Thymus (tissue), 11 donors: Measurements from ENCODE around the gene MAP2K3. TPM values are rescaled to one million over a fixed set of nuclear protein-coding genes. Genes with fewer than 3 reads are reported as not detected.
"Not testable (repeated sequence)": the region's sequence is repeated elsewhere in the genome, so short reads cannot be mapped to it uniquely, and the experiment has no call there.

ENCODE experiments used
- DNase-seq, 9 donors: peaks; one replicate each; pipeline ENCODE4 v3.0.0-alpha.2; 2013; ENCODE audit warnings: low spot score in 9 of 9, low read depth in 6 of 9, missing footprints in 1 of 9
- H3K27ac ChIP-seq, 2 donors: one replicate each; pipeline ENCODE4 v1.5.1; 2013; ENCODE audit warnings: control low read depth in 1 of 2, low read depth in 1 of 2, low read length in 1 of 2, mild to moderate bottlenecking in 1 of 2, moderate library complexity in 1 of 2
- H3K27me3 ChIP-seq, 2 donors: one replicate each; pipeline ENCODE4 v1.5.1; 2013; ENCODE audit warnings: low read length in 1 of 2; ENCODE audit not compliant: control insufficient read depth in 2 of 2, insufficient read depth in 1 of 2
- H3K36me3 ChIP-seq, 2 donors: one replicate each; pipeline ENCODE4 v1.5.1; 2013; ENCODE audit warnings: low read length in 1 of 2, mild to moderate bottlenecking in 1 of 2, moderate library complexity in 1 of 2; ENCODE audit not compliant: control insufficient read depth in 2 of 2, insufficient read depth in 2 of 2
- H3K4me1 ChIP-seq, 2 donors: one replicate each; pipeline ENCODE4 v1.5.1; 2013; ENCODE audit warnings: low read length in 2 of 2; ENCODE audit not compliant: control insufficient read depth in 2 of 2, insufficient read depth in 2 of 2
- H3K4me3 ChIP-seq, 2 donors: one replicate each; pipeline ENCODE4 v1.5.1; 2013; ENCODE audit warnings: low read length in 2 of 2, control low read depth in 1 of 2, mild to moderate bottlenecking in 1 of 2
- H3K9me3 ChIP-seq, 2 donors: one replicate each; pipeline ENCODE4 v1.5.1; 2013; ENCODE audit warnings: low read length in 1 of 2, mild to moderate bottlenecking in 1 of 2; ENCODE audit not compliant: control insufficient read depth in 2 of 2, insufficient read depth in 1 of 2
- WGBS: extraction: QIAGEN DNeasy Blood & Tissue Kit; methylation state at CpG from one replicate; pipeline ENCODE4 v1.1.7; 2013; 5-methylcytosine and 5-hydroxymethylcytosine counted together
- polyA plus RNA-seq: library from polyadenylated mRNA; stranded (reverse); fragments of 200-250 nt; gene quantifications from one replicate; pipeline ENCODE4 v1.2.3, GENCODE V29; 2013
- total RNA-seq: library from RNA; stranded (reverse); fragments of 120-200 nt; gene quantifications from one replicate; pipeline ENCODE4 v1.2.4, GENCODE V29; 2013
- donor health status: healthy.

MAP2K3 gene
- total and polyA plus RNA-seq, 2 donors: 9.1 to 33.4 TPM

DNA sequence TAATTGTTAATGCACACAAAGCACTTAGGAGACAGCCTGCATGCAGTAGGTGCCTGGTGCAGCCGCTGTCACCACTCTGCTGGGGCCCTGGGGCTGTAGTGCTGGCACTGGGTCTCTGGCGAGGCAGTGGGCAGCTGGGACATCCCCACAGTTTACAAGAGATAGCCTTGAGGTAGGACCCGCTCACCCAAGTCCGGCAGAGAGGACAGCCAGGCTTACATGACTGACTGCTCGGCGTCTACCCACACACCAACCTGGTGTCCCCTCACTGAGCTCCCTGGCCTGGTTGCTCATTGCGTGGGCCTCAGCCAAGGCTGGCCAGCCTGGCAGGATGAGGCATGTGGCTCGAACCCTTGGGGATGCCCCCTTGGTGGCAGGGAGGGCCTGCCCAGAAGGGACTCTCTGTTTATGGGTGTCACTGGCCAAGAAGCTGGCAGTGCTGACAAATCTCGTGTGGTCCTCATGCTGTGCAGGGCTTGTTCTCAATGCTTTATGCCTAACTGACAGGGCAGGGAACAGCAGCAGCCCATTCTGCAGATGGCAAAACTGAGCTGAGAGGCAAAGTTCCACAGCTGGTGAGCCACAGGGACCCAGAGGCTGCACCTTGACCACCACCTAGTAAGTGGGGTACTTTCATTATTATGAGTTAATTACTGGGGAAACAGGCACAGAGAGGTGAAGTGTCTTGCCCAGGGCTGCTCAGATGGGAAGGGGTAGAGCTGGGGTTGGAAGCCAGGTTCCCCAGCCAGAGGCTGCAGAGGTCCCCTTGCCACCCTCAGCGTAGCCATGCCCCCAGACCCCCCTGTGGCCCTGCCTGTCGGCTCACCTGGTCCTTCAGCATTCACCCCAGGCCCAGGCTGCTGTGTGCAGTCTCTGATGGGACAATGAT lies 58.8 kb downstream of the MAP2K3 start:
- H3K9me3 ChIP-seq, H3K27me3 ChIP-seq, H3K4me1 ChIP-seq, H3K4me3 ChIP-seq, DNase-seq, H3K27ac ChIP-seq, H3K36me3 ChIP-seq: not testable (repeated sequence)
- WGBS: 75% methylated on average over 10 of the region's 11 CpGs

DNA sequence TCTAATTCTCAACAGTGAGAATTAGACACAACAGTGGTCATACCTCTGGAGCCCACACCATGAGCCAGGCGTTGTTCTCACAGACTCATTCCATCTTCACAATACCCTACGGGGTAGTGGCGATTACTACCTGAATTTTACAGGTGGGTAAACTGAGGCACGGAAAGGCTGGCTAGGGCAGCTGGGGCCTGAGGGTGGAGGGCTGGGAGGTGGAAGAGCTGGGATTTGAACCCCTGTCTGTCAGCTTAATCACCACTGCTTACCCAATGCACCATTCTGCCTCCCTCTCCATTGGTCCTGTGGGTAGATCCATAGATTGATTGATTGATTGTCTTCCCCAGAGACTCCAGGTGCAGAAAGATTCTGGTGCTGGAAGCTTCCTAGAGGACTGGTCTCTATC lies 60.3 kb downstream of the MAP2K3 start:
- H3K27me3 ChIP-seq, H3K36me3 ChIP-seq, H3K27ac ChIP-seq, H3K4me1 ChIP-seq, DNase-seq, H3K9me3 ChIP-seq, H3K4me3 ChIP-seq: not testable (repeated sequence)
- WGBS: 78% methylated on average over 4 of the region's 4 CpGs

DNA sequence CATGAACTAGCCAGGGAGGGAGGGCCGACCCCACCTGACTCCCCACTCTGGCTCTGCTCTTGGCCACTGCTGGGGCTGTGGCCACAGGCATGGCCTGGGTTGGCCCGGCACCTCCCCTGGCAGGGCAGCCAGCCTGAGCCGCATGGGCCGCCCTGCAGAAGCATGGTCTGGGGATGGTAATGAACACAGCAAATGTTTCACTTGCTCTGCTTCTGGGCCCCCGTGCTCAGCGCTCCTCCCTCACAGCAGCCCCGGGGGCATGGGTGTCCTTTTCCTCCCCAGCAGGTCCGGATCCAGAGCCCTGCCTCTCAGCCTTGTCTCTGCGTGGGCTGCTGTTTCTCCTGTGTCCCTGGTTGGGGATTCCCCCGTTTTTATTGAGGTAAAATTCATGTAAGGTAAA lies 60.7 kb downstream of the MAP2K3 start:
- no peak for DNase-seq
- Histone ChIP-seq H3K4me3 (no peak overlapping the region), H3K27me3 (no peaks in the 10 kb centered on the region), H3K4me1 (no peaks in the 10 kb centered on the region), H3K27ac (no peak overlapping the region), H3K36me3 (no peaks in the 10 kb centered on the region), H3K9me3 (no peaks in the 10 kb centered on the region)
- 81% methylated on average over 9 of the region's 10 CpGs for WGBS

DNA sequence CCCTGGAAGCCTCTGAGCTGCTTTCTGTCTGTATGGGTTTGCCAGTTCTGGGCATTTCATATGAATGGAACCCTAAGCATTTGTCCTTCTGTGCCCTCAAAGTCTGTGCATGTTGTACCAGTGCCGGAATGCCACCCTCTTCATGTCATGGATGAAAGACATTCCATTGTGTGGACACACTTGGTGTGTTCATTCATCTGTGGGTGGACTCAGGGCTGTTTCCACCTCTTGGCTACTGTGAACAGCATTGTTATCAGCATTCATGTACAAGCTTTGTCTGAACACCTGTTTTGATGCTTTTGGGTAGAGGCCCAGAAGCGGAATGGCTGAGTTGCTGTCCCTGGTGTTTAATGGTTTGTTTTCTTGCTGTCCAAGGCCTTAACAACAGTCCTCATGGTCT lies 61.6 kb downstream of the MAP2K3 start:
- not testable (repeated sequence) for H3K27ac ChIP-seq, H3K27me3 ChIP-seq, H3K4me1 ChIP-seq, DNase-seq, H3K4me3 ChIP-seq, H3K9me3 ChIP-seq, H3K36me3 ChIP-seq
- no CpG with 5 or more reads among the region's 2 CpGs for WGBS

DNA sequence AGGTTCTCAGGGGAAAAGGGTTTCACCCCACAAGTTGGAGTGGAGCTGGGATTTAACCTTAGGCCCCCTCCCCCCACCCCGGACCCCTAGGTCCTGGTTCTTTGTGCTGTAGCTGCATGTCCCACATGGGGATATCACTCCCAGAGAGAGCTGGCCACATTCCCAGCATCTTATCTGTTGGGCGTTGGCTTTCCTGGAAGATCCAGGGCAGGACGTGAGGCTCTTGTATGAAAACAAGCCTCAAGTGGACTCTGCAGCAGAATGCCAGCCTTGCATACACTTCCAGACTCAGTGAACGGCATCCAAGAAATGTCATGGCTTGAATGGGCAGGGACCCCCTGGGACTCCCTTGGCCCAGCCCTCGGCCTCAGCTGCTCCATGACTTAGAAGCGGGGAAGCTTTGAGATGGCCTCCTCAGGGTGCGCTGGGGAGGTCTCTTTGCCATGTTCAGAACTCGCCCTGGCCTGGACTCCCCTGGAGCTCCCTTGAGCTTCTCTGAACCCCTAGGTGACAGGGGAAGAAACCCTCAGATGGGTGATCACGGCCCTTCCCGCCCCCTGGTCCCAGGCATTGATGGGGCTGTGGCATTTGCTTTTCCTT lies 62.2 kb downstream of the MAP2K3 start:
- not testable (repeated sequence) for H3K9me3 ChIP-seq, H3K27me3 ChIP-seq, H3K4me3 ChIP-seq, H3K36me3 ChIP-seq, DNase-seq, H3K27ac ChIP-seq, H3K4me1 ChIP-seq
- 85% methylated on average over 10 of the region's 10 CpGs for WGBS

DNA sequence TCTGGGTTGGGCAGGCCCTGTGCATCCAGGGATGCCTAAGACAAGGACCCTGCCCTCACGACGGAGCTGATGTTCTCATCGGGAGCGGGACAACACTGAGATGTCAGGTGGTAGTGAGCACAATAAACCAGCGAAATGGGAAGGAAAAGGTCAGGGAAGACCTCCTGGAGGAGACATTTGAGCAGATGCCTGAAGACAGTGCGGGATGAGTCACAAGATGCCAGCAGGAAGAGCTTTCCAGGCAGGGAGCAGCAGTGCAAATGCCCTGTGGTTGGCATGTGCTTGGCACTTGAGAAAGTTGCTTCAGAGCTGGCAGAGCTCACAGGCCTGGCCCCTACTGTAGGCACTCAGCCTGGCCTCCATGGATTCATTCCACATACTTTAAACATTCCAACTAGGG lies 63.1 kb downstream of the MAP2K3 start:
- not testable (repeated sequence) for H3K27ac ChIP-seq, H3K4me3 ChIP-seq, DNase-seq, H3K36me3 ChIP-seq, H3K9me3 ChIP-seq, H3K27me3 ChIP-seq, H3K4me1 ChIP-seq
- no CpG with 5 or more reads among the region's 6 CpGs for WGBS

DNA sequence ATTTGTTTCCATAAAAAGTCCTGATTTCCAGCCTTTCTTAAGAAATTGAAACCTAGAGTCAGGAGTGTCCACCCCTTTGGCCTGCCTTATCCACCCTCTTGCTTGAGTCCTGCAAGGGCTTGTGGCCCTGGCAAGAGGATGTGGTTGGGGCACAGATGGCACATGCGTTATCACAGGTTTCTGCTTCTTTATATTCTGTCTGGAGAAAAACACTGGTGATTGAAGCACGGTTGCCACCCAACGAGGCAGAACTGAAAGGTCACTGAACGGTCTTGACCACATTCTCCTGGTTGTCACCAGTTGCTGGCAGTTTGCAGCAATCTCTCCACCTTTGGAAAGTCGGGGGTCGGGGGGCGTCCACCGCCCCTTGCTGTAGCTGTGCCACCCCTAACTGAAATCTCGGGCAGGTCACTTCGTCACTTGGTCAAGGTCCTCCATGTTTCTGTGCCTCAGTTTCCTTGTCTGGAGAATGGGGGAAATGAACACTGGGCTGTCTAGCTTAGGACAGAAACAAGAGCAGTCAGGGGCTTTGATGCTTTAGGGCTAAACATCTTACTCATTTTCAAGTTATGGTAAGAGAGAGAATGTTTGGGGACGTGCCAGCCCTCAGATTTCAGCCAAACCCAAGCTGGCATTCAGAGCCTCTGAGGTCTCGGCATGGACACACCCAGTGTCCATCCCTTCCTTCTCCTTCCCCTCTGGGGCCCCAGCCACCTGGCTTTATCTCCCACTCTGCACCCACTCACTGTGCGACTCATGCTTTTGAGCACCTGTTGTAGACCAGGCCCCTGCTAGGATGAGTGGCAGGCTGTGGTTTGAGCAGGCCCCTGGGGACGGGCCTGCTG lies 63.8 kb downstream of the MAP2K3 start:
- H3K4me3 ChIP-seq, H3K27me3 ChIP-seq, H3K4me1 ChIP-seq, H3K27ac ChIP-seq, H3K9me3 ChIP-seq, H3K36me3 ChIP-seq, DNase-seq: not testable (repeated sequence)
- WGBS: 66% methylated on average over 10 of the region's 14 CpGs

DNA sequence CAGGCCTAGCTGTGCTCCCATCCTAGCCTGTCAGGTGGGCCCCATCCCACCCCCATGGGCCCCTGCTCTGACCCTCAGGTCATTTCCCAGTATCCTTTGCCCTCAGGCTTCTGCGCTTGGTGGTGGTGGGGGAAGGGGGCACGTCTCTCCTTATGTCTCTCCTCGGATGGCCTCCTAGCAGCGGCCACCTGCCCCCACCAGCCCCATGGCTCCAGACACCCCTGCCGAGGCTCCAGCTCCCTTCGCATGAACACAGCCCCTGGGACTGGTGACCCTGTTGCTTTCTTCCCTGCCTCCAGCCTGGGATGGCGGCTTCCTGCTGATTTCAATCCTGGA lies 64.4 kb downstream of the MAP2K3 start:
- not testable (repeated sequence) for H3K4me3 ChIP-seq, H3K9me3 ChIP-seq, DNase-seq, H3K27ac ChIP-seq, H3K27me3 ChIP-seq, H3K36me3 ChIP-seq, H3K4me1 ChIP-seq
- WGBS: 84% methylated on average over 5 of the region's 7 CpGs

DNA sequence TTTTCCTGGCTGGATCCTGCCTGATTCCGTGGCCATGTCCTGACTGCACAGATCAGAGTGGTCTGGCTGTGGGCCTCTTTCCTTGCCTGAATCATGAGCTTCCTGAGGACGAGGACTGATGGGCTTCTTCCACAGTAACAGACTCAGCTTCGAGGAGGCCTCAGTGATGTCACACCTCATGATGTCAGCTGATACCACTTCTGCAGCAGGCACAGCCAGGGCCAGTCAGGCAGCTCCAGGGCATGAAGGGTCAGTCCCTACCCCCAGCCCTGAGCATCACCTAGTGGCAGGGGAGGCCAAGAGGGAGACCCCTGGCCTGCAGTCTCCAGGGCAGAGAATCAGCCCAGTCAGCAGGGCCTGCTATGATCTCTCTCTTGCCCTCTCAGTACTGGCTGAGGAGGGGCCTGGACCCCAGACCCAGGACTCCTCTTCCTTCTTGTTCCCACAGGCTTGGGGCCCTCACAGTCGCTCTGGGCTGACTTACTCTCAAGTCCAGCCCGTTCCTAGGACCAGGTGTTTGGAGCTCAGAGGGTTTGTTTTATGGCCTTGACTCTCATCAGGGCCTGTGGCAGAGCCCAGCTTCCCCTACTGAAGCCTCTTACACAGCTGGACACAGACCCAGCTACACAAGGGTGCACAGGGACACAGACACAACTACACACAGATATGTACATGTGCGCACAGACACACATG lies 65.0 kb downstream of the MAP2K3 start:
- not testable (repeated sequence) for DNase-seq, H3K36me3 ChIP-seq, H3K4me1 ChIP-seq, H3K4me3 ChIP-seq, H3K27me3 ChIP-seq, H3K9me3 ChIP-seq, H3K27ac ChIP-seq
- WGBS: 88% methylated on average over 5 of the region's 6 CpGs
